ENCODE data around the gene APMAP.
"Not testable (repeated sequence)": the region's sequence is repeated elsewhere in the genome, so short reads cannot be mapped to it uniquely, and the experiment has no call there.

Gene APMAP

DNA sequence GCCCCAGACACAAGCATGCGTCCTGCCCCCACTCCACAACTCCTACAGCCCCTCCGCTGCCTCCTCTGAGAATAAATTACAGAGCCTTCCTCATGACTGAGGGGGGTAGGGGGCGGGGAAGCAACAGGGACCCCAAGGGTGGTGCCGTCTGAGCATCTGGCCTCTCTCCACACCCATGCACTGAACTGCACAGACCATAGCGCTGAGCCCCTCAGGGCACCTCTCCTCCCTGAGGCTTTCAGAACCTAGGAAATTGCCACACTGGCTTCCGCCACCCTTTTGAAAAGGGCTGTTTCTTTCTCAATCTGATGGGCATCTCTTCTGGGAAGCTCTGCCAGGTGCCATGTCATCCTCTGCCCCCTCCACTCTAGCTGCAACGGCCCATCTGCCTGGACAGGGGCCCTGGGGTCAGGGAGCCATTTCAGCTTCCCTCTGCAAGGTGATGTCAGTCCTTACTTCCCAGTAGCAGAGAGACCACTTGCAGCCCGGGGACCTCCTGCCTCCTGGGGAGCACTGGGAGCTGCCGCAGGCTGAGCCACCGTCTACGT, 40.9 kb downstream of the APMAP start:
- DNase-seq (ENCODE audit: low read depth in 2 of 2), result no peak

DNA sequence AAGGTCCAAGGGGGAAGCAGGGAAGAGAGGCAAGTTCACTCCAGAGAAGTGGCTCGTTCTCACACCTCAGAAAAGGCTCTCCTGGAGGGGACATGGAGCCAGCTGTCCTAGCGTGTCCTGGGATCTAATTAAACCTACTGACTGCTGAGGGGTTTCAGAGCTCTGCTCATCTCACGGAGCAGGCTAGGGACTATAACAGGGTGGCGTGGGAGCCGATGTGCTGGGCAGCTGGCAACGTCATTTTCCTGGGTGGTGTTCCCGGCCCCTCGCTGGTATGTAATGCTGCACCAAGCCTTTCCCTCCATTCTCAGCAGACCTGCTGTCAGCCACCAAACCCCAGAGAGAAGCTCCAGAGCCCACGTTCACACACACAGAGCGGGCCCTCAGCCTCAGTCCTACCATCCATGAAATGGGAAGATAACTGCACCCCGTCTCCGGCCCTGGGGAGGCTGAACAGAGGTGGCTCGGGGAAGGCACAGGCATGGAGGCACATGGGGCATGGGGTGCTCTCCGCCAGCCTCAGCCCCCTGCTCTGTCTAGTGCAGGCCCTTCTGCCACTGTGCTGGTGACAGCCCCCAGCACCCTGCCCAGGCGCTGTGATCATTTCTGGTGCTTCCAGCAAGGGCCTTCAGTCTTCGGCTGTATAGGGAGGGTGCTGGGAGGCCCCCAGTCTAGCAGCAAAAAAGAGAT, 41.6 kb downstream of the APMAP start:
- no peak for DNase-seq (ENCODE audit: low read depth in 2 of 2)

DNA sequence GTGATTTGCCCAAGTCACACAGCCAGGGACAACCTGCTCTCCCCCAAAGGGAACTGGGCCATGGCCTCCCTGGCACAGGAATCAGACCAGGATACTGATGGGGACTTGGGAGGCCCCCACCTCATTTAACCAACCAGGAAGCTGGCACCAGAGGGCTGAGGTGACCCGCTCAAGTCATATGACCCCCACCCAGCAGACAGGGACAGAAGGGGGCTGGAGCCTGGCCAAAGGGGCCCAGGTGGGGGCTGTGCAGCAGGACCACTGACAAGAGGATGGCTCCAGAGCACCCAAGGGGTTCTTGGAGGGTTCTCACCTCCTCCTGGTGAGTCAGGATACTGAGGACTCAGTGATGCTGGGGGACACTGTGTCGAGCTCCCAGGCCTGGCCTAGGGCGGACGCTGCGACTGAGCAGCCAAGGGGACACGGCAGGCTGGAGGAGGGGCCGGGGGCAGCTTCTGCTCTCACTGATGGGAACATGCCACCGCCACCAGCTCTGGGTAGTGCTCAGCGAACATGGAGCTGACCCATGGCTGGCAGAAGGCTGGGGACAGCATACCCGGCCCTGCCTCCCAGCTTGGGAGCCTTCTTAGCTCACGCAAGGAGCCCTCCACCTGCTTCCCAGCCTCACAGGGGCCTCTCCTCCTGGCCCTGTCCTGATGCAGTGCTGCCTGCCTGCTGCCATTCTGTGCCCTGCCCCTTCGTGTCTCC, 42.3 kb downstream of the APMAP start:
- DNase-seq (ENCODE audit: low read depth in 2 of 2), result no peak

DNA sequence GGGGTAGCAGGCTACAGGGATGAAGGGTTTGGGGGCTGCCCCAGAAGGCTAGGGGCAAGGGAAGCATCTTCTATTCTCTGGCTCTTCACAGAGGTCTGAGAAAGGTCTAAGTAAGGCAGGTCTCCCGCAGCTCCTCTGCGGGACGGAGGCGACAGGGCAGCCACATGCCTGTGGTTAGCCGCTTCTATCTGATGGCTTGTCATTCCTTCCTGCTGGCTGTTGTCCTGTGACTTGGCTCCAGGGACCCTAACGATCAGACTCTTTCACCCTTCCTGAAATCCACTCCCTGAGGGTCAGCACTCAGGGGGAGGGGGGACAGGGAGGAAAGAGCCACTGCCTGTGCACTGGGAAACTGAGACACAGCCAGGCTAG, 42.8 kb downstream of the APMAP start:
- DNase-seq (ENCODE audit: low read depth in 2 of 2), result no peak

DNA sequence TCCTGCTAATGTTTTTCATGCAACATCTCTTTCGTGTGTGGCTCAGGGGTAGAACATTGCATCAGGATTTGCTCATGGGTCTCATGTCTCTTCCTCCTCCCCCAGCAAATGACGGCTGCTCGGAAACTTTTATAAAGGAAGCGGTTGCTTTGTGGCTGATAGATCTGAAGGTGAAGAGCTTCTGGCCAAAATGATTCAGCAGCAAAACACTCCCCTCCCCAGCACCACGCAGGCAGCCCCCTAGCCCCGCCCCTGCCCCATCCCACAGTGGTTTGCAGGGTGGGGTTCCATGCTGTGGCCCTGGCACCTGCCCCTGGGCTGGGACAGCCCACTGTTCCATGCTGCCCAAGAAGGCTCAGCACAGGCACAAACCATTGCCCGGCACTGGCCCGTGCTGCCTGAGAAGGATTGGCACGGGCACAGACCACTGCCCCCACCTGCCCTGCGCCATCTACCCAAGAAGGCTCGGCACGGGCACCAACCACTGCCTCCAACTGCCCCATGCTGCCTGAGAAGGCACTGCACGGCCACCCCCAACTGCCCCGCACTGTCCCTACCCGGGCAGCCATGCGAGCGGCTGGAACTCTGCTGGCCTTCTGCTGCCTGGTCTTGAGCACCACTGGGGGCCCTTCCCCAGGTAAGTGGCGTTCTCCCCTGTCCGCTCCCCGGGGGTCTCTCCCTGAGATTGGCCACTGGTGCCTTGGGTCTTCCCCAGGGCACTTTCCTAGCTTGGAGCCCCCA, 43.4 kb downstream of the APMAP start, which contains the start of gene CST7:
TSS of gene CST7 (plus strand) at position 331 of the 741 bp plus-strand sequence. CDS start at position 568, 237 bp downstream.
- peak; percentile 68 to 76 for DNase-seq (ENCODE audit: low read depth in 2 of 2)

DNA sequence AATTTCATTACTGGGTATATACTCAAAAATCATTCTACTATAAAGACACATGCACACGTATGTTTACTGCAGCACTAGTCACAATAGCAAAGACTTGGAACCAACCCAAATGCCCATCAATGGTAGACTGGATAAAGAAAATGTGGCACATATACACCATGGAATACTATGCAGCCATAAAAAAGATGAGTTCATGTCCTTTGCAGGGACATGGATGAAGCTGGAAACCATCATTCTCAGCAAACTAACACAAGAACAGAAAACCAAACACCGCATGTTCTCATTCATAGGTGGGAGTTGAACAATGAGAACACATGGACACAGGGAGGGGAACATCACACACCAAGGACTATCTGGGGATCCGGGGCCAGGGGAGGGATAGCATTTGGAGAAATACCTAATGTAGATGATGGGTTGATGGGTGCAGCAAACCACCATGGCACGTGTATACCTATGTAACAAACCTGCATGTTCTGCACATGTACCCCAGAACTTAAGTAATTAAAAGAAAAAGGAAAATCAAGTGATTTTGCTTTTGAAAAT, 44.1 kb downstream of the APMAP start:
- not testable (repeated sequence) for DNase-seq (ENCODE audit: low read depth in 2 of 2)

DNA sequence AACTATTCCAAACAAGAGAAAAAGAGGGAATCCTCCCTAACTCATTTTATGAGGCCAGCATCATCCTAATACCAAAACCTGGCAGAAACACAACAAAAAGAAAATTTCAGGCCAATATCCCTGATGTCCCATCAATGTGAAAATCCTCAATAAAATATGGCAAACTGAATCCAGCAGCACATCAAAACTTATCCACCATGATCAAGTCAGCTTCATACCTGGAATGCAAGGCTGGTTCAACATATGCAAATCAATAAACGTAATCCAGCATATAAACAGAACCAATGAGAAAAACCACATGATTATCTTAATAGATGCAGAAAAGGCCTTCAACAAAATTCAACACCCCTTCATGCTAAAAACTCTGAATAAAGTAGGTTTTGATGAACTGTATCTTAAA, 46.2 kb downstream of the APMAP start:
- DNase-seq (ENCODE audit: low read depth in 2 of 2), result not testable (repeated sequence)

DNA sequence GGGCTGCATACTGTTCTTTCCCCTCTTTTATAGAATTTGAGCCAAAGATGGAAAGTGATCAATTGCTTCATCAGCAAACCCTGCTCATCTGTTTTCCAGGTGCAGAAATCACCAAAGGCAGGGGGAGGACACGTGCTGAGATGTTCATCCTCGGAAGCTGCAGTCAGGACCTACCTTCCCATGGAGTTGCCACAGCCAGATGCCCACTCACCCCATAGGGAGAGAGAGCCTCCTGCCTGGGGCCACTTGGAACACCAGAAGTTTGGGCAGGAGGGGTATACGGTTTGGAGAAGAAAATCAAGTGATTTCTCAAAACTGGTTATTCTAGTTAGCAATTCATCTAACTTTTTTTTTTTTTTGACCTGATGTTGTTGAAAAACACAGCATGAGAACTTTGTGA, 48.8 kb downstream of the APMAP start:
- DNase-seq (ENCODE audit: low read depth in 2 of 2), result no peak

DNA sequence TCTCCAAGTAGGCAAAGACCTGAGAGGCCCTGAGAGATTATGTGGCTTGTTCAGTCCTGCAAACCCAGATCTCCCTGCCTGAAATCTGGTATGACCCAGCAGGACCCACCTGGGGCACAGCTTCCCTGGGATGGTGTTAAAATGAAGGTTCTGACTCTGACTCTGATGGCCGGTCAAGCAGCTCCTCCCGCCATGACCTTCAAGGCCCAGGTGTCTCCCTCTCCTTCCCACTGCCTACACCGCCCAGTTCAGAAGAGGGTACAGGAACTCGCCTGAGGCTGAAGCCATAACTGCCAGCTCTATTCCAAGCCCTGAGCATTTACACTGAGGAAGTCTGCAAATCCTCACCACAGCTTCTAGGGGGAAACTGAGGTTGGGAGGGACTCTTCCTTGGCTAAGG, 49.4 kb downstream of the APMAP start:
- no peak for DNase-seq (ENCODE audit: low read depth in 2 of 2)

DNA sequence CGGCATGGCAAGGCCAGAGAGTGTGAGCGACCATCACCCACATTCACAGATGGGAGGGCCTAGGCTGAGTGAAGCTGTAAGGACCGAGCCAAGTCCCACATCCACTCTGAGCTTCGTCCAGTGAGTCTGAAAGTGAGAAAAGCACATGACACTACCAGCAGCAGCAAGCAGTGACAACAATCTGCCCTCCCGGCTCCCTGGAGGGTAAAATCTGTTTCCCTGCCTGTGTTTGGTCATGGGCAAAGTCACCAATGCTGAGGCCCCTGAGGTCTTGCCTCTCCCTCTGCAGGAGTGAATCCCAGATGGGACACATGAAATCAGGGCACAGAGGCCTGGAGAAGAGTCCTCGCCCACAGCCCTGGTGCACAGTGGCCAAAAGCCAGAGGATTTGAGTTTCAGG, 49.9 kb downstream of the APMAP start:
- no peak for DNase-seq (ENCODE audit: low read depth in 2 of 2)

DNA sequence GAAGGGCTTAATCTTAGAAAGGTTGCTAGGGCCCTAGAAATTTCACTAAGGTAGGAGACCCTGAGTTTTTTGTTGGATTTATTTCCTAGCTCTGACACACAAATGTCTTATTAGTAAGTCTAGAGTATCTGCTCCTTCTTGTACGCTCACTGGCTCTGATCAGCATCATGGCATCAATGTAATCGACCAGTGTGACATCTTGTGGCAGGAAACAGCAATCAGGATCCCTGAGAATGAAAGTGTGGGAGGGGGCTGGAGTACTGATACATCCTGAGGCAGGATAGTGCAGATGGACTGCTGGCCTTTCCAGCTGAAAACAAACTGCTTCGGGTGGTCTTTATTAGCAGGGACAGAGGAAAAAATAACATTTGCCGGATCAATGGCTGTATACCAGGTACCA, 53.5 kb downstream of the APMAP start:
- DNase-seq (ENCODE audit: low read depth in 2 of 2), result no peak

DNA sequence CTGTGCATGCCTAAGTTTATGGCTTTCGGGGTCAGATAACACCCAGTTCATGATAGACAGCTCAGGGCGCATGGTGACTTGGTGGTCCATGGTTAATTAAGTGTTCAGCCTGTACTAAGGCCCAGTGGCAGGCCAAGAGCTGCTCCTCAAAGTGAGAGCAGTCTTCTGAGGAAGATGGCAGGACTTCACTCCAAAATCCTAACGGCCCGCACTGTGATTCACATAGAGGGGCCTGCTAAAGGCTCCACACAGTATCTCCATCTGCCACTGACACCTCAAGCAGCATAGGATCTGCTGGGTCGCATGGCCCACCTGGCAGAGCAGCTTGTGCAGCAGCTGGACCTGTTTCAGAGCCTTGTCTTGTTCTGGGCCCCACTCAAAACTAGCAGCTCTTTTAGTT, 54.1 kb downstream of the APMAP start:
- no peak for DNase-seq (ENCODE audit: low read depth in 2 of 2)

DNA sequence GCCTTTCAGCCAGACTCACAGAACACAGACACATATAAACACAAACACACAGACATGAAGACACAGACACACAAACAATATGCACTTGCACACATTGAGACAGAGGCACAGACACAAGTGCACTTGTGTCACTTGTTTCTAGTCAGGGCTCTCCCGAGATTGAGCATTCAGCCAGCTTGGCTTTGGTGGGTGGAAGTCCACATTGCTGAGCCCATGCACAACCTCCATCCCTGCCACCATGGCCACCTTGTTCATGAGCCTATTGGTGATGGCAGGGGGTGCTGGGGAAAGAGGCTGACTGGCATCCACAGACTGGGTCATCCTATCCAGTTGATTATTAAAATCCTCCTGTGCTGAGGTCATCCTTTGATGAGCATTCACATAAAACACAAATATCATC, 55.0 kb downstream of the APMAP start:
- DNase-seq (ENCODE audit: low read depth in 2 of 2), result no peak

DNA sequence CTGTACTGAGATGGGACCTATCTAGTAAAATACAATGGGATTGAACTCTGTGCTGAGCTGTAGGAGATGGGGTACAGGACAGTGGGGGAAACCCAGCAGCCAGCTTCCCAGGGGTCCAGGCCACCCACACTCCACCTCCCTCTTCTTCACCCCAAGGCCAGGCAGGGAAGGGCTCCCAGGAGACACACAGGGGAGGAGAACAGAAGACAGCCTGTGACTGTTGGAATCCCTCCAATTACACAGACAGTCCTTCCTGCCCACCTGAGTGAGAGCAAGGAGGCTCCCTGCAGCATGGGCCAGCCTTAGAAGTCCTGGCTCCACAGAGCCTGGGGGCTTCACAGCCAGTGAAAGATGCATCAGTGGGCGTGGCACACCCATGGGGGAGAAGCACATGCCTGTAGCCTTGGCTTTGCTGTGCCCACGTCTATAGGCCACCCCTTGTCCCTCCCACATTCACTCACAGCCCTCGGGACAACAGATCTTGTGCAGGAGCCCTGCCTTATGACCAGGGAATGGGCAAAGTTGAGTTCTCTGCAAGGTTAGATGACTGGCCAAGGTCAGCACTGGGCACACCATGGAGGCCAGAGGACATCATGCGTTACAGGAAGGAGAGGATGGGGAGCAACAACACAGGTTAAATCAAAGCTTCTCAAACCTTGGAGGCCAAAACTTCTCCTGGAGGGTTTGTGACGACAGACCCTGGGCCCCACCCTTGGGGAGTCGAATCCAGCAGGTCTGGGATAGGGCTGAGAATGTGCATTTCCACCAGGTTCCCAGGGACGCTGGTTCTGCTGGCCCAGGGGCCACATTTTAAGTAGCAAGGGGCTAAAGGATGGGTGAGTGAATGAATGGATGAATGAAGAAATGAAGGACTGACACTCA, 55.8 kb downstream of the APMAP start:
- DNase-seq (ENCODE audit: low read depth in 2 of 2), result no peak

DNA sequence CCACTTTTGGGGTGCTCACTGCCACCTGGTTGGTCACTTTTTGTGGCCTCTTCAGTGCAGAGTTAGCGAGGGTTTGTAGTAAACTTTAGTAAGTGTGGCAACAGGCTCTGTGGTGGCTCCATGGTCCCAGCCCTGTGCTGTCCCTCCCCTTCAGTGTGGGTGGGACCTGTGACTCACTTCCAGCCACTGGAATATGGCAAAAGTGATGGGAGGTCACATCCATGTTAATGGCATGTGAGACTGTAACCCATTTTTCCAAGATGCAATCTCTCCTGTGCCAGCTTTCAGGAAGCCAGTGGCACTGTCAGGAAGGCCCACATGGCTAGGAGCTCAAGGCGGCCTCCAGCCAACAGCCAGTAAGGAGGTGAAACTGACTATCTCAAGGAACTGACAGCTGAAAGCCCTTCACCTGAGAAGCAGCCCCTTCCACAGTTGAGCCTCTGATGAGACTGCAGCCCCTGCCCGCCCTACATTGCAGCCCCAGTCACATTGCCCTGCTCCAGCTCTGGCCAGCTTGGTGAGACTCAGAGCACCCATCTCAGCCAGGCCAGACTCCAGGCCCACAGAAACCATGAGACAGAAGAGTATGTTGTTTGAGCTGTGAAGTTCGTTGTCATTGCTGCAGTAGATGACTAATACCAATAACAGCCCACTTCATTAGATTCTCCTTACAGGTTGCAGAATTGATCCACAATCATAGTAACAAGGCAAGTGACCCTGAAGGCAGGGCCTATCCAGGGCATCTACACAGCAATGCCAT, 56.6 kb downstream of the APMAP start:
- no peak for DNase-seq (ENCODE audit: low read depth in 2 of 2)

DNA sequence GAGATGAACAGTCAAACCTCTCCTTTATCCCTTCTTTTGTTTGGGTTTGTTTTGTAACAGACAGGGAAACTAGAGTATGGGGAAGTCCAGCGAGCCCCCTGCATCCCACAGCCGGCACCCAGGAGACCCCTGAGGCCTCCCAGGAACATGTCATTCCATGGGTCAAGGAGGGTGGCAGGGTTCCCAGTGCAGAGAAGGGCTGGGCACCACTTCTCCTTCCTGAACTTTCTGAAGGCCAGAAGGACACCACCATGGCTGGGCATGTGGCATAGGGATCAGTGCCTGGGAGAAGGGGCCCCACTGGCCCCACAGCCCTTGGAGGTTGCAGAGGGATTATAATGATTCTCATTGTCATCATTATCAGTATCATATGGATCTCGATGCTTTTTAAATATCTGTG, 57.4 kb downstream of the APMAP start:
- DNase-seq (ENCODE audit: low read depth in 2 of 2), result no peak

DNA sequence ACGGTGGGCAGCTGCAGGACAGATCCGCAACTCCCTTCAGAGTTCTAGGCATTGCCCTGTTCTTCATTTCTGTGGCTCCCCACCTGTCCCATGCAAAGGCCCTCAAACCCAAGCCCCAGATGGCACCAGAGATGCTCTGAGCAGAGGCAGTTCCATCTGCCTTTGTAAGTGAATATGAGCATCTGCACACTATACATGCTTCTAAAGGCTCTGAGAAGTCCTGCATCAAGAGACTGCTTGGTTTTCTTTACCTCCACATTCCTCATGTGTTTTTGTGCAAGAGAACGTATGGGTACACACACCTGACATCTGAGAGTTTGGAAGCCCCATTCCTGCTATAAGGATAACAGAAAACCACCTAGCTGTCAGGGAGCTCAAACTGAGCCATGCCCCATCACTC, 57.8 kb downstream of the APMAP start:
- no peak for DNase-seq (ENCODE audit: low read depth in 2 of 2)

DNA sequence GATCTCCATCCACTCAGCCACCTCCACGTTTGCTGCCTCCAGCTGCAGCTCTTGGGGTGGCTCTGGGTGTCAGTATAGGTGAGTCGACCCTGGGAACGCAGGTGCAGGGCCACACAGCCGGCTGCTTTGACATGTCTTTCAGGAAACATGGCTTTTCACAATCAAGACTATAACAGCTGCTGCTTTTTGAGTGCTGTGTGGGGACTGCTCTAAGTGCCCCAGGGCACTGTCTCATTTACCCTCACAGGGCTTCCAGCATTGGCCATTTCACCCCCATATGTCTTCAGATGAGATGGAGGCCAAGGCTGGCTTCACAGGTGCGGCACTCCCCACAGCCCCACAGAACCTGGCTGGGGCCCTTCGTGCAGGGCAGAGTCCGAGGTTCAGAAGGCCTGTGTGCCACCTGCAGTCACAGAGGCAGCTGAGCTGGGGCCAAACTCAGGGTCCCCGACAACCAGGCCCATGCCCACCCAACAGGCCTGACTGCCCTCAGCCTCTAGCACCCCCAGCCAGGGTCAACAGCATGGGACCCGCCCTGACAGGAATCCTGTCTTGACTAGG, 58.4 kb downstream of the APMAP start:
- no peak for DNase-seq (ENCODE audit: low read depth in 2 of 2)

DNA sequence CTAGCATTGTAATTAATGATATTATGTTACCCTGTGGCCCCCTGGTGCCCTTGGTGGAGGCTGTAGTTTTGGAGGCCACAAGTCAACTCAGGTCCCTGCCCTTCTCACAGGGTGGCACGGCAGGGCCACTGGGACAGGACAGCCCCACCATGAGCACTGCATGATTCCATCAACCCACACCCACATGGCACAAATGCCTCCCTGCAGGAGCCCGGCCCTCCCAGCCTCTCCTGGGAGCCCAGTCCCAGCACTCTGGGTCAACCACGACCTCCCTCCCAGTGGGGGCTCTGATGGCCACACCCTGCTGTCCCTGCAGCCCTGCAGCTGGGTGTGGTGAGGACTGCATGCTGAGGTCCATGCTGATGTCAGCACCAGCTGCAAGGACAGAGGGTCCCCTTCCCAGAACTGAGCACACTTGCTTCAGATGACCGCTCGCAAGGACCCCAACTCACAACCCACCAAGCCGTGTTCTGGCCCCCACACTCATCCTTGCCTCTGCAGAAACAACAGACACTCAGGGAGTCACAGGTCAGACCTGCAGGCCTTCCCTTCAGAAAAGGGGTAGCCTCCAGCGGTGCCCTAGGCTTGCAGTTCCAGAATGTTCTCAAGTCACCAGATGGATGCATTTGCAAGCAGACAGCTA, 59.2 kb downstream of the APMAP start:
- no peak for DNase-seq (ENCODE audit: low read depth in 2 of 2)

DNA sequence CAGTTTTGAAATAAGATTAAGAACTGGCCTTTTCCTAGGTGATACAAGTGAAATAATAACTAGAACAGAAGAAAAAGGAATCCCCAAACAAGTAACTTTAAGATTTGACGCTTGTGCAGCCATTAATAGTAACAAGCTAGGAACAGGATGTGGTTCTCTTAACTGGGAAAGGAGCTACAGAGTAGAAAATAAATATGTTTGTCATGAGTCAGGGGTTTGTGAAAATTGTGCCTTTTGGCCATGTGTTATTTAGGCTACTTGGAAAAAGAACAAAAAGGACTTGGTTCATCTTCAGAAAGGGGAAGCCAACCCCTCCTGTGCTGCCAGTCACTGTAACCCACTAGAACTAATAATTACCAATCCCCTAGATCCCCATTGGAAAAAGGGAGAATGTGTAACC, 60.7 kb downstream of the APMAP start:
- DNase-seq (ENCODE audit: low read depth in 2 of 2), result not testable (repeated sequence)
